Stimulated activated CD4-positive, alpha-beta T cell treated with anti-CD3 and anti-CD28 coated beads, TNF-alpha, amount 100 ng/mL, for 48 hours (primary cell): ENCODE results near the gene FBXO9.

Experiments
- DNase-seq, 3 donors: peaks; one replicate each; pipeline ENCODE4 v3.0.0-alpha.2; 2020; ENCODE audit warnings: low read depth in 3 of 3

FBXO9 gene

GRCh38 chr6:53095270-53095669, 30.1 kb downstream of the FBXO9 start:
- DNase-seq: no peak

- DNase-seq: no peak
Observed at GRCh38 chr6:53095716-53096115, 30.5 kb downstream of the FBXO9 start.

GRCh38 chr6:53100561-53100960, 35.4 kb downstream of the FBXO9 start:
- no peak for DNase-seq

GRCh38 chr6:53101006-53101405, 35.8 kb downstream of the FBXO9 start:
- no peak for DNase-seq

GRCh38 chr6:53103993-53104675, 38.9 kb downstream of the FBXO9 start:
- DNase-seq: no peak

GRCh38 chr6:53104916-53105315, 39.7 kb downstream of the FBXO9 start:
- DNase-seq: no peak

- no peak for DNase-seq
Observed at GRCh38 chr6:53107091-53107490, 41.9 kb downstream of the FBXO9 start.

GRCh38 chr6:53109612-53110011, 44.4 kb downstream of the FBXO9 start:
- no peak for DNase-seq

GRCh38 chr6:53111865-53112264, 46.7 kb downstream of the FBXO9 start:
- no peak for DNase-seq

GRCh38 chr6:53112404-53112803, 47.2 kb downstream of the FBXO9 start:
- DNase-seq: no peak

- DNase-seq: no peak
Observed at GRCh38 chr6:53112871-53113270, 47.7 kb downstream of the FBXO9 start.

- DNase-seq: no peak
Observed at GRCh38 chr6:53113742-53114141, 48.5 kb downstream of the FBXO9 start.

- no peak for DNase-seq
Observed at GRCh38 chr6:53115113-53115512, 49.9 kb downstream of the FBXO9 start.

GRCh38 chr6:53115741-53116140, 50.5 kb downstream of the FBXO9 start:
- DNase-seq: no peak

- no peak for DNase-seq
Observed at GRCh38 chr6:53119349-53119748, 54.1 kb downstream of the FBXO9 start.

- DNase-seq: no peak
Observed at GRCh38 chr6:53119772-53120409, 54.7 kb downstream of the FBXO9 start.

- no peak for DNase-seq
Observed at GRCh38 chr6:53124131-53124800, 59.1 kb downstream of the FBXO9 start.

- no peak for DNase-seq
Observed at GRCh38 chr6:53125276-53125675, 60.1 kb downstream of the FBXO9 start.

- no peak for DNase-seq
Observed at GRCh38 chr6:53128842-53129241, 63.6 kb downstream of the FBXO9 start.

- no peak for DNase-seq
Observed at GRCh38 chr6:53130569-53131290, 65.5 kb downstream of the FBXO9 start.

GRCh38 chr6:53133961-53134360, 68.8 kb downstream of the FBXO9 start:
- DNase-seq: no peak

- no peak for DNase-seq
Observed at GRCh38 chr6:53134601-53135235, 69.5 kb downstream of the FBXO9 start.
